SW 1271 (cell line): Measurements from ENCODE around the gene ZNF490.
"Not testable (repeated sequence)": the region's sequence is repeated elsewhere in the genome, so short reads cannot be mapped to it uniquely, and the experiment has no call there.

ENCODE experiments used
- DNase-seq, 2 experiments: peaks; one replicate each; lab custom pipeline; 2025; lab: John Stamatoyannopoulos, UW

ZNF490 gene

DNA sequence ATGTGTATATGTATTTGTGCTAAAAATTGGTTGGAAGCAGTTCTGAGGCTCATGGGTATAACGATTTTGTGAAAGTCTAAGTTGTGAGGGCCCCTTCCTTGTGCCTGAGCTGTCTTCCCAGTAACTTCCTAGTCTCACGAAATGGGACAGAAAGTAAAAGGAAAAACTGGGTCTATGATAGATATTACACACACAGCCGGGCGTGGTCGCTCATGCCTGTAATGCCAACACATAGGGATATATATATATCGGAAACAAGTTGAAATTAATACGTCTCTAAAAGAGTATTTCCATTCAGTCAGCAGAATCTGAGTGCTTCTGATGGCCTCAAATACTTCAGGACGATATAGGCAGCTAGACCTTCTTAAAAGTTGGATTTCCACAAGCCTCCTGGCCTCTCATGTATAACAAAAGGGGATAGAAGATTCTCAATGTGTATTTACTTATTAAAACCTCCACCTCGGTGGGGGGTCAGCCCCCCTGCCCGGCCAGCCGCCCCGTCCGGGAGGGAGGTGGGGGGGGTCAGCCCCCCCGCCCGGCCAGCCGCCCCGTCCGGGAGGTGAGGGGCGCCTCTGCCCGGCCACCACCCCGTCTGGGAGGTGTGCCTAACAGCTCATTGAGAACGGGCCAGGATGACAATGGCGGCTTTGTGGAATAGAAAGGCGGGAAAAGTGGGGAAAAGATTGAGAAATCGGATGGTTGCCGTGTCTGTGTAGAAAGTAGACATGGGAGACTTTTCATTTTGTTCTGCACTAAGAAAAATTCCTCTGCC is 10.8 kb upstream of the ZNF490 start:
- DNase-seq, result not testable (repeated sequence)

DNA sequence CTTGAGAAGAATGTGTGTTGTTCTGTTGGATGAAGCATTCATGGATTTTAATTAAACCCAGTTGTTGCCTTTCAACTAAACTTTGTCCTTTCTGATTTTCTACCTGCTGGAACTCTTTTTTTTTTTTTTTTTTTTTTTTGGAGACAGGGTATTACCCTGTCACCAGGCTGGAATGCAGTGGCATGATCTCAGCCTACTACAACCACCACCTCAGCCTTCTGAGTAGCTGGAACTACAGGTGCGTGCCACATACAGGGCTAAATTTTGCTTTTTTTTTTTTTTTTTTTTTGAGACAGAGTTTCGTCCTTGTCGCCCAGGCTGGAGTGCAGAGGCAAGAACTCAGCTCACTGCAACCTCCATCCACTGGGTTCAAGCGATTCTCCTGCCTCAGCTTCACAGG is 7.0 kb upstream of the ZNF490 start:
- DNase-seq, result no peak

DNA sequence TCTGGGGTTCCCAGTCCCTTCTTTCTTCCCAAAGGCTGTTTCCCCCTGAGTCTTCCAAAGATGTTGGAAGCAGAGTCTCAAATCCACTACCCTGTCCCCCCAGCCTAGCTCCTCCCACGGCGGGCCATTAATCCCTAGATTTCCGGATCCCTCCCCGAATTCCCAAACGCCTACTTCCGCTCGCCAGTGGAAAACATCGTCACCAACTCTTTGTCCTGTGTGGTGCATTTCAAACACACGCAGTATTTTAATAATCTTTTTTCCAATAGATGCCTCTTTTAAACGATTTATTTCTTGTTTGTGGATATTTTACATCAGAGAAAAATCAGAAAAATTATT is 717 bp upstream of the ZNF490 start:
- DNase-seq, result peak; percentile 54 to 77

DNA sequence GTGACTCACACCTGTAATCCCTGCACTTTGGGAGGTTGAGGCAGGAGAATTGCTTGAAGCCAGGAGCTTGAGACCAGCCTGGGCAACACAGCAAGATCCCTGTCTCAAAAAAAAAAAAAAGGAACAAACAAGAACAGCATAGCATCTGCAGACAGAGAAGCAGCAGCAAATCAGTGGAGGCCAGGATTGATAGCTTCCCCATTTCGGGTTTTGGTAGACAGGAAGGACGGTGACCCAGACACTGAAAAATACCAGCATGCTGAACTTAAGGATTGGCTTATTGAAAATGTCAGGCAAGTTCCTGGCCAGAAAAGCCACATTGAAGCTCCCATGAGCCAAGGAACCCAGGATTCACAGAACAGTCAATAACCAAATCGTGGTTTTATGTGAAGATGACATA is 3.0 kb downstream of the ZNF490 start:
- DNase-seq, result no peak

DNA sequence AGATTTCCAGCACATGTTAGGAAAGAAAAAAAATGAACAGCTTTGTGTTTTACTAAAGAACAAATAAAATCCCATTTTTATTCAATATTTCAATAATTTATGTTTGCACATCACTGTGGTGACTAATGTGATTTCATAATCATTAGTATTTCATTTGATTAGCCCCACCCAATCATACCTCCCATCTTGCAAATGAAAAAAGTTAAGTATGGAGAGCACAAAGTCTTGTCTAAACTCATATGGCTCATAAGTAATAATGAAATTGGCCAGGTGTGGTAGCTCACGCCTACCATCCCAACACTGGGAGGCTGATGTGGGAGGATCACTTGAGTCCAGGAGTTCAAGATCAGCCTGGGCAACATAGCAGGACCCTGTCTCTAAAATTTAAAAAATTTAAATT is 3.8 kb downstream of the ZNF490 start:
- no peak for DNase-seq

DNA sequence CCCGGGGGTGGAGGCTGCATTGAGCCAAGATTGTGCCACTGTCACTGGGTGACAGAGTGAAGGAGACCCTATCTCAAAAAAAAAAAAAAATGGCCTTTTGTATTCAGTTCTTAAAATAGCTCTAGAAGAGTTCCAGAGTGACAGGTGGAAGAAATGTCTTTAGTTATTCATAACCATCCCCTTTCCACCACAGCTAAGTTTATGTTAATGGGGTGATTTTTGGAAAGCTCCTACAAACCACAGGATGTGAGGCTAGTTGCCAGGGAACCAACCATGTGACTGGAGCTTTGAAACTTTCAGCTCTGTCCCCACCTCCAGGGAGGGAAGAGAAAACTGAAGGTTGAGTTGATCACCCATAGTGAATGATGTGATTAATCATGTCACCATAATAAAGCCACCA is 6.9 kb downstream of the ZNF490 start:
- no peak for DNase-seq

DNA sequence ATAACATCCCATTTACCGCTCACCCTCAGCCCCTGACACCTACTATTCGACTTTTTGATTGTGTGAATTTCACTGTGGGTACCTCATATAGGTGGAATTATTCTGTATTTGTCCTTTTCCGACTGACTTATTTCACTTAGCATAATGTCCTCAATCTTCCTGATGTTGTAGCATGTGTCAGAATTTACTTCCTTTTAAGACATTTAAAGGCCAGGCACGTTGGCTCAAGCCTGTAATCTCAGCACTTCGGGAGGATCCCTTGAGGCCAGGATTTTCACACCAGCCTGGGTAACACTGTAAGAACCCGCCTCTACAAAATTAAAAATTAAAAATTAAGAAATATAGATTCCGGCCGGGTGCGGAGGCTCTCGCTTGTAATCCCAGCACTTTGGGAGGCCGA is 13.0 kb downstream of the ZNF490 start:
- no peak for DNase-seq

DNA sequence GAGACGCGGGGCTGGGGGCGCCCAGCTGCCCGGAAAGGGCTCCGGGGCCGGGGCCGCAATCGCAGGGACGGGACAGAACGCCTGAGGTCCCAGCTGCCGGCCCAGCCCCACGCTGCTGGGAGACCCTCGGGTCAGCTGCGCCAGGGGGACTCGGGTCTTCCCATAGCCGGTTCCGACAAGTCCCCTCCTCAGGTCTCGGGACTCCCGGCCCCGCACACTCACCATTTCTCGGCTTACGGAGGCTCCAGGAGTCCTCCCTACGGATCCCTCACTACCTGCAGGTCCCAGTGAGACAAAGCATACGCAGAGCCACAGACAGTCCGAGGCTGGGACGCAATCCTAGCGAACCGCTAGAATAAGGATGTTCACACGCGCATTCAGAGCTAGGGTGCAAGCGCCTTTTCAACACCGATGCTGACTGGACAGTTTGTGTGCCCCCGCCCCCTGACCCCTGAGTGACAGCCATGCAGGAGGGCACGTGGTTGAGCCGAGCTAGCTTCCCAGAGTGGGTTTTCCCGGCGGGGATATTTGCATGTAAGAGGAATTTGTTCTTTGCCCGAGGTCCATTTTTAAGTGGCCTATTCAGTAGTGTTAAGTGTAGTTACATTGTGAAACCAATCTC is 13.6 kb downstream of the ZNF490 start:
- DNase-seq, result no peak

DNA sequence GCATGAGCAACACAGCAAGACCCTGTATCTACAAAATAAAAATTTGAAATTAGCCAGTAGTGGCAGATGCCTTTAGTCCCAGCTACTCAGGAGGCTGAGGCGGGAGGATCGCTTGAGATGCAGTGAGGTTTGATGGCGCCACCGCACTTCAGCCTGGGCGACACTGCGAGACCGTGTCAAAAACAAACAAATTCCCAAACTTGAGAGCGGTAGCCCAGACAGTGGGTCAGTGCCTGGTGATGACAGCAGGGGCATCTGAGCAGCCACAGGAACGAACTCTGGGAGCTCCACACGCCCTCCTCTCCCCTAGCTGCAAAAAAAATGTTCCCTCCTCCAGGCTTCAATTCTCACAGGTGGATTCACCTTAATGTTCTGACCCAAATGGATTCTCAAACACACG is 14.1 kb downstream of the ZNF490 start:
- DNase-seq, result no peak

DNA sequence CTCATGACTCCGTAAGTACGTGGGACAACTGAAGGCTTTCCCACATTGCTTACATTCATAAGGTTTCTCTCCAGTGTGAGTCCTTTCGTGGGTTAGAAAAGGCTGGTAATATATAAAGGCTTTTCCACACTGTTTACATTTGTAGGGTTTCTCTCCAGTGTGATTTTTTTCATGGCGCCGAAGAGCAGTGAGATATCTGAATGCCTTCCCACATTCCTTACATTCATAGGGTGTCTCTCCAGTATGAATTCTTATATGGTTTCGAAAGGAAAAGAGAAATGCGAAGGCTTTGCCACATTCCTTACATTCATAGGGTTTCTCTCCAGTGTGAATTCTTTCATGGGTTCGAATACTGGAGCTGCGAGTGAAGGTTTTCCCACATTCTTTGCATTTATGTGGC is 29.5 kb downstream of the ZNF490 start:
- no peak for DNase-seq

DNA sequence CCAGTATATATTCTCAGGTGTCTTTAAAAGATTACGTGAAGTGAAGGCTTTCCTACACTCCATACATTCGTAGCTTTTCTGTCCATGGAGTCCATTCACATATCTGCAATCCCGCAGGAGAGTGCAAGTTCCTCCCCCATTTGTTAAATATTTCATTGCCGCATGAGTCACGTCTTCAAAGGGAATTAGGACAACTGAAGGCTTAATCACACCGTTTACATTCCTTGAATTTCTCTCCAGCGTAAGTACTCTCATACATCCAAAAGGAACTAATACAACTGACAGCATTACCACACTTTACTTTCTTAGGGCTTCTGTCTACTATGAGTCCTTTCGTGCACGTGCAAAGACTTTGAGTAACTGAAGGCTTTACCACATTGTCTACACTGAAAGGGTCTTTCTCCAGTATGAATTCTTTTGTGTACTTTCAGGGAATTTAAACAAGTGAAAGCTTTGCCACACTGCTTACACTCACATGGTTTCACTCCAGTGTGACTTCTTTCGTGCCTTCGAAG is 30.4 kb downstream of the ZNF490 start:
- no peak for DNase-seq

DNA sequence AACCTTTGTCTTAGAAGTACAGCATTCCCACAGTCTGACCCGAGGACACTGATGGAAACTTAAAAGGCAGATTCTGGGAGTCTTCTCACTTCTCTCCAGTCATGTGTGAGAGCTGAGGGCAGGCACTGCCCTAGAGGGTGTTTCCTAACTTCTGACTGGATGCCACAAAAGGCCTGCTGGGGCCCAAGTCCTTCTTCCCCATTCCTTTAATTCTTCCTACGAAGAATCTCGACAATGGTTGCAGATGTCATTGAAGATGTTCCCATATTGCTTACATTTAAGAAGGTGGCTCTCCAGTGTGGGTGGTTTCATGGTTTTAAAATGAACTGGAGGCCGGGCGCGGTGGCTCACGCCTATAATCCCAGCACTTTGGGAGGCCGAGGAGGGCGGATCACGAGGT is 32.0 kb downstream of the ZNF490 start:
- DNase-seq, result no peak

DNA sequence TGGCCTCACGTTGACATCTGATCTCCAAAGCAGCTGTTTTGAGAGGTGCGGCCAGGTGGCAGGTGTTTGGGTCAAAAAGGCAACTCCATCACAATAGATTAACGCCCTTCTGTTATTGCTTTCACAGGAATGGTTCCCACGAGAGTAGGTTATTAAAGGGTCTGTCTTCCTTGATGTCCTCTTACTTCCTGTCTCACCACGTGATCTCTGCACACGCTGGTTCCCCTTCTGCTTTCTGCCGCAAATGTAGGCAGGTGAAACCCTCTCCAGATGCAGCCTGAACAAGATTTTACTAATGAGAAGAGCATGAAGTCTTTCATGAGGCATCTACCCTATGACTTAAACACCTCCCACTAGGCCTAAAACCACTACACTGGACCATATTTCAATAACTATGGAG is 36.6 kb downstream of the ZNF490 start:
- no peak for DNase-seq

DNA sequence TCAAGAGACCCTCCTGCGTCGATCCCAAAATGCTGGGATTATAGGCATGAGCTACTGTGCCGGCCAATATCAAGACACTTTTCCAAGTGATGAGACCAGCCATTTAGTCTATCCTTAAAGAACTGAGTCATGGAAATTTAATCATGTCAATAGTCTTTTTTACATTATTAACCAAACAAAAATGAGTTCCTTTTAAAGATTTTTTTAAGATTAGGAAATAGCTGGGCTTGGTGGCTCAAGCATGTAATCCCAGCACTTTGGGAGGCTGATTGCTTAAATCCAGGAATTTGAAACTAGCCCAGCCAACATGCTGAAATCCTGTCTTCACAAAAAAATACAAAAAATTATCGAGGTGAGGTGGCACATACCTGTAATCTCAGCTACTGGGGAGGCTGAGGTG is 42.7 kb downstream of the ZNF490 start:
- DNase-seq, result no peak

DNA sequence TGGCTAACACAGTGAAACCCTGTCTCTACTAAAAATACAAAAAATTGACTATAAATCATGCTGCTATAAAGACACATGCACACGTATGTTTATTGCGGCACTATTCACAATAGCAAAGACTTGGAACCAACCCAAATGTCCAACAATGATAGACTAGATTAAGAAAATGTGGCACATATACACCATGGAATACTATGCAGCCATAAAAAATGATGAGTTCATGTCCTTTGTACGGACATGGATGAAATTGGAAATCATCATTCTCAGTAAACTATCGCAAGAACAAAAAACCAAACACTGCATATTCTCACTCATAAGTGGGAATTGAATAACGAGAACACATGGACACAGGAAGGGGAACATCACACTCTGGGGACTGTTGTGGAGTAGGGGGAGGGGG is 44.2 kb downstream of the ZNF490 start:
- not testable (repeated sequence) for DNase-seq

DNA sequence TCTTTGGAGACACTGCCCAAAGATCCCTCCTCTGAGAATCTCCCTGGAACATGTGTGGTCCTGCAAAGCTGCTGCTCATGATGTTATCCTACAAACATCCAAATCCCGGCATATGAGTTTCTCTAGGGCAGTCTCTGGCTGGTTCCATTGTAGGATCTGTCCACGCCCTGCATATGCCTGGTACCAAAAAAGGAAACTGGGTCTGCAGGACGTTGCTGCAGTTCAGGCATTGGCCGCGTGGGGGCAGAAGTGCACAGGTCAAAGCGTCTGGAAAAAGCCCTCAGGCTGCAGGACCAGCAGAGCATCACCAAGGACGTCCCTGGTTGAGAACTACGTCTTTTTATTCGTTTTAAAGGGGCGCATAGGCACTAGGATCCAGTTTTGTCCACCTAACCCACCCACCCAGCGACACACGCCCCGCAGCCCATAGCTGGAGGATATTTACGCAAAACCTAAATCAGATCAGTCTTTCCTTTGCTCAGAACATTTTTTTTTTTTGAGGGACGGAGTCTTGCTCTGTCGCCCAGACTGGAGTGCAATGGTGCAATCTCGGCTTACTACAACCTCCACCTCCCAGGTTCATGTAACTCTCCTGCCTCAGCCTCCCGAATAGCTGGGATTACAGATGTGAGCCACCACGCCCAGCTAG is 46.5 kb downstream of the ZNF490 start:
- DNase-seq, result peak; percentile 40 to 80

DNA sequence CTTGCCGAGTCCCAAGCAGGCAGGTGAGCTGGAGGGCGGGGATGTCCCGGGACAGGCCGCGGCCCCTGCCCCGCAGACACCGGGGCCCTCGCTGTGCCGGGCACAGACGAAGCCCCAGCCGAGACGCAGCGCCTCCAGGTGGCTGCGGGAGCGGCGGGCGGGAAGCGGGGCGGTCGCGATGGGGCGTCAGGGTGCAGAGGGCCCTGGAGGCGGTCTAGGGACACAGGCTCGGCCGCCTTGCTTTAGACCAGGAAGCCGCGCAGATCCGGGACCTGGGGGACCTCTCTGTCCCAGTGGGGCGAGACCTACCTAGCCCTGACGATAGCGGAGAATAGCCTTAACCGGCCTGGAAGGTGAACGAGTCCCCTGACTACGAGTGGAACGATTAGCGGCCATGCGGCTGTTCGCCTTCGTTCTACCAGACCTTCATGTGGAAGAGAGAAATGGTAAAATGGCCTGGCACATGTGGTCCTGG is 55.1 kb downstream of the ZNF490 start:
- no peak for DNase-seq

DNA sequence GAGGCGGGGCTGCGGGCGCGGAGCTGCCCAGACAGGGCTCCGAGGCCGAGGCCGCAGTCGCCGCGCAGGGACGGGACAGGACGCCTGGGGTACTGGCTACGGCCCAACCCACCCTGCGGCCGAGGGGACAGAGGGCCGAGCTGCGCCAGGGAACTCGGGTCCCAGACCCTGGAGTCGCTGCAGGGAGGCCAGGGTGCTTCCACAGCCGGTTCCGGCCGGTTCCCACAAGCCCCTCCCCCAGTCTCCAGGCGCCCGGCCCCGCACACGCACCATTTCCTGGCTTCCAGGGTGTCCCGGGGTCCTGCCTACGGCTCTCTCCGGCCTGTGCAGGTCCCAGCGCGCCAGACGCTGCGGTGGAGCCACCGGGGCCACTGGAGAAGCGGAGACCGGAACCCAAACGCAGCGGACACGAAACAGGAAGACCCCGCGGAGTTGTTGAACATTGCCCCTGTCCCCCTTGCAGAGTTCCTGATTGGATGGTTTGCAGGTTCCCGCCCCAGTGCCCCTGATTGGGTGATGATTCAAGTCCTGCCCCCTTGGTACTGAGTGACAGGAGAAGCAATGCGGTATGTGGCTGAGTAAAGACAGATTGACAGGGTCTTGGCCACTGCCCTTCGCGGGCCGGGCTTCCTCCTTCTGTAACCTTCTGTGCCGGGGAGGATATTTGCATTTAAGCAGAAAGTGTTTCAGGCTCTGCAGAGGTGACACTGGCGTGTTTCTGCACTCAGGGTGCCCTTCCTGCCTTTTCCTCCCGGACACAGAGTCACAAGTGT is 59.4 kb downstream of the ZNF490 start, which contains the start of gene ZNF564:
Gene ZNF564, minus strand, starts transcription at position 423 of the 773 bp plus-strand sequence. Its CDS starts 150 bp downstream, at position 273.
- peak; percentile 96 to 99 for DNase-seq

DNA sequence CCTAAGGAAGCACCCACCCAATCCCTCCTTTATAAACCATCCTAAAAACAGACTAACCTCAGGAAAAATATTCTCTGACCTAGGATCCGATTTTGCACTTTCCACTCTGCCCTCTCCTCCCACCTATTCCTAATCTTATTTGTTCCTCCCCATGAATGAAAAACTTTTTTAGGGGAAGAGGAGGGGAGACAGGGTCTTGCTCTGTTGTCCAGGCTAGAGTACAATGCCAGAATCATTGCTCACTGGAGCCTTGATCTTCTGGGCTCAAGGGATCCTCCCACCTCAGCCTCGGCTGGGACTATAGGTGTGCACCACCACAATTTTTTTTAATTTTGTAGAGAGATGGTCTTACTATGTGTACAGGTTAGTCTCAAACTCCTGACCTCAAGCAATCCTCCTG is 63.7 kb downstream of the ZNF490 start:
- DNase-seq, result no peak

DNA sequence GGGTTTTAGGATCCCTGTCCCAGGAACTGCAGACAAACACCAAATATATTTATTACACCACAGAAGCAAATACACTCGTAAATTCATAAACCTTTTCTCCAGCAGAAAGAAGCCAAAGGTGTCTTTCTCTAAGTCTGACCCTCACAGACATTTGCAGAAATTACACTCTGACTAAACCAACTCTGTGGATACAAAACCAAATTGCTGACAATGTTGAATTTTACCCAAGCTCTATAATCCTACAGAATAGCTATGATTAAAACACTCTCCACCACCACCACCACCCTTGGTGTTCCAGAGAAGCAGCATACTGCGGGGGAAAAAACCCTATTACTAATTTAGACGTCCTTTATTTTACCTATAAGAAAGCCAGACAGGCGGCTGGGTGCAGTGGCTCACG is 64.5 kb downstream of the ZNF490 start:
- no peak for DNase-seq

DNA sequence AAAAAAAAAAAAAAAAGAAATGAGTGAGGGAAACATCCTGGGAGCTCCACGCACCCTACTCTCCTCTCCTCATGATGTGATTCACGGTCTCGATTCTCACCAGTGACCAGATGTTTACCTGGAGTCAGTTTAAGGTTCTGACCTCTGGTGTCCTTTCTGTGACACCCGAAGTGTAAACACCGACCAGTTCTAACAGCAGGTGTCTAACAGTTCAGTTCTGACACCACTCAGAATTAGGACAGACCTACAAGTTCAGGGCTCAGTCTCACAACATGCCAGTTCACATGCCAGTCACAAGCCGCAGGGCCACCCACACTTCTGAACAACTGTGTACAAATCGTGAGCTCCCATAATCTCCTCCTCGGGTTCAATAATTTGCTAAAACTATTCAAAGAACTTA is 65.3 kb downstream of the ZNF490 start:
- DNase-seq, result no peak

DNA sequence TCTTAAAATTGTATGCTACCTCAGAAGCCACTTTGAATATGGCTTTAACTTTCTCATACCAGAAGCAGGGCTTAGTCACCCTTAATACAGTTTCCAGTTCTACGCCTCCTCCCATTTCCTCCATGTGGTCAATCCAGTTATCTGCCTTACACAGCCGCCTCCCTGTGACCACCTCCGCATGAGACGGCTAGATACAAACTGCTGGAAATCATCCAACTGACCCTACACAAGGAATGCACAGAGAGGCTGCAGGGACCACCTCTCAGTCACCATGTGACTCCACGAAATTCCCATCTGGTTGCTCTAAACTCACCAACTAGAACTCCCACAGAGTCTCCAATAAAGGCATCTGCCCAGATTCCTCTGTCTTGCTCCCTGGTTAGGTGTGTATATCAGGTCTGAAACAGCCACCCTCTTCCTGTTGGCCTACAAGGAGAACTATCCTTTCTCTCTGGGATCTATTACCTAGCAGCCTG is 66.2 kb downstream of the ZNF490 start:
- DNase-seq, result no peak
